ENCODE measurements around the gene CALML6. TPM values are rescaled to one million over a fixed set of nuclear protein-coding genes. Genes with fewer than 3 reads are reported as not detected.
A peak's percentile ranks its signal among the peaks of the same experiment; 100 is the strongest.
"Not testable (repeated sequence)": the region's sequence is repeated elsewhere in the genome, so short reads cannot be mapped to it uniquely, and the experiment has no call there.

The CALML6 gene
- 1 to 10 TPM in 1 of 4 donors, under 1 TPM in 3; 0.22 to 1.1 (median 0.56) TPM for polyA plus RNA-seq (ENCODE audit: insufficient read length in 4 of 4)

- DNase-seq (ENCODE audit: low read depth in 4 of 4, low spot score in 3 of 4): no peak
Observed at GRCh38 chr1:1914971-1915692, at the start of gene CALML6. Gene CALML6 (plus strand): TSS chr1:1915260. CDS start chr1:1915281, 21 bp downstream.

- DNase-seq (ENCODE audit: low read depth in 4 of 4, low spot score in 3 of 4): no peak
Observed at GRCh38 chr1:1867164-1867563, 47.9 kb upstream of the CALML6 start.

GRCh38 chr1:1869469-1869868 lies 45.6 kb upstream of the CALML6 start:
- no peak for DNase-seq (ENCODE audit: low read depth in 4 of 4, low spot score in 3 of 4)

- no peak for DNase-seq (ENCODE audit: low read depth in 4 of 4, low spot score in 3 of 4)
Observed at GRCh38 chr1:1872329-1872994, 42.6 kb upstream of the CALML6 start.

- no peak for DNase-seq (ENCODE audit: low read depth in 4 of 4, low spot score in 3 of 4)
Observed at GRCh38 chr1:1873186-1873585, 41.9 kb upstream of the CALML6 start.

GRCh38 chr1:1874901-1875300 lies 40.2 kb upstream of the CALML6 start:
- no peak for DNase-seq (ENCODE audit: low read depth in 4 of 4, low spot score in 3 of 4)

GRCh38 chr1:1875932-1876331 lies 39.1 kb upstream of the CALML6 start:
- DNase-seq (ENCODE audit: low read depth in 4 of 4, low spot score in 3 of 4): no peak

GRCh38 chr1:1876335-1876930 lies 38.6 kb upstream of the CALML6 start:
- DNase-seq (ENCODE audit: low read depth in 4 of 4, low spot score in 3 of 4): no peak

GRCh38 chr1:1877865-1878436 lies 37.1 kb upstream of the CALML6 start:
- DNase-seq (ENCODE audit: low read depth in 4 of 4, low spot score in 3 of 4): no peak

- no peak for DNase-seq (ENCODE audit: low read depth in 4 of 4, low spot score in 3 of 4)
Observed at GRCh38 chr1:1879942-1880341, 35.1 kb upstream of the CALML6 start.

- no peak for DNase-seq (ENCODE audit: low read depth in 4 of 4, low spot score in 3 of 4)
Observed at GRCh38 chr1:1880617-1881312, 34.3 kb upstream of the CALML6 start.

GRCh38 chr1:1881727-1882126 lies 33.3 kb upstream of the CALML6 start:
- DNase-seq (ENCODE audit: low read depth in 4 of 4, low spot score in 3 of 4): no peak

- DNase-seq (ENCODE audit: low read depth in 4 of 4, low spot score in 3 of 4): no peak
Observed at GRCh38 chr1:1883092-1883873, 31.8 kb upstream of the CALML6 start.

- not testable (repeated sequence) for DNase-seq (ENCODE audit: low read depth in 4 of 4, low spot score in 3 of 4)
Observed at GRCh38 chr1:1883890-1884289, 31.2 kb upstream of the CALML6 start.

- no peak for DNase-seq (ENCODE audit: low read depth in 4 of 4, low spot score in 3 of 4)
Observed at GRCh38 chr1:1889090-1889750, 25.8 kb upstream of the CALML6 start.

GRCh38 chr1:1889847-1890505 lies 25.1 kb upstream of the CALML6 start:
- DNase-seq (ENCODE audit: low read depth in 4 of 4, low spot score in 3 of 4): no peak

GRCh38 chr1:1890506-1891348 lies 24.3 kb upstream of the CALML6 start, which contains the start of gene GNB1:
Gene GNB1 (minus strand): TSS chr1:1891087. CDS start chr1:1825453, 65,634 bp downstream.
- DNase-seq (ENCODE audit: low read depth in 4 of 4, low spot score in 3 of 4): peak; percentile 86 to 91 (median 90)

All from right renal pelvis (tissue), 4 donors.